ENCODE measurements around the gene ANKRD53.

ANKRD53 gene

DNA sequence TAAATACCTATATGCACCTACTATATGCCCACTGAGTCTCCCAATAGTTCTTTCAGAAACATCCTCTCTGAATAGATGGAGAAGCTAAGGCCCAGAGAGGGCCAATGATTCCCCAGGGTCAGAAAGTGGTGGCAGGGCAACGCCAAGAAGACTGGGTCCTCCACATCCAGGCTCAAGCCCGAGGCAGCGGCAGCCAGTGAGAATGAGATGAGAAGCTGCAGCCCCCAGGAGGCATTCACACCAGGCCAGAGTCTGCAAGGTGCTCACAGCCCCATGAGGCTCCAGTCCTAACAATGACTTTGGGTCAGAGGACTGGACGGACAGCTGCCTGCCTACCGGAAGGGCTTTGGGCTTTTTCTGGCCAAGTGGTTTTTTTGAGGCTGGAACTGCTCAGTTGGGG is 12.7 kb downstream of the ANKRD53 start:
- ATAC-seq, result no peak
- TF ChIP-seq ESRRG (CRISPR knock-in tag; IDR thresholded peaks at IDR 0.05), result no peak
- TF ChIP-seq OSR1 (CRISPR knock-in tag; IDR thresholded peaks at IDR 0.05), result no peak
- TF ChIP-seq PPARA (CRISPR knock-in tag; IDR thresholded peaks at IDR 0.05; ENCODE audit: borderline replicate concordance), result no peak
- no peak for TF ChIP-seq TSHZ2 (CRISPR knock-in tag; IDR thresholded peaks at IDR 0.05)
- TF ChIP-seq CSRNP3 (CRISPR knock-in tag; IDR thresholded peaks at IDR 0.05), result no peak
- TF ChIP-seq SNAI2 (CRISPR knock-in tag; IDR thresholded peaks at IDR 0.05), result no peak
- no peak for TF ChIP-seq ZNF8 (CRISPR knock-in tag; IDR thresholded peaks at IDR 0.05)
- no peak for TF ChIP-seq RARB (CRISPR knock-in tag; IDR thresholded peaks at IDR 0.05)
- TF ChIP-seq ZFP30 (CRISPR knock-in tag; IDR thresholded peaks at IDR 0.05), result no peak
- TF ChIP-seq ZFP3 (CRISPR knock-in tag; IDR thresholded peaks at IDR 0.05), result no peak
- TF ChIP-seq, protein P1, sequence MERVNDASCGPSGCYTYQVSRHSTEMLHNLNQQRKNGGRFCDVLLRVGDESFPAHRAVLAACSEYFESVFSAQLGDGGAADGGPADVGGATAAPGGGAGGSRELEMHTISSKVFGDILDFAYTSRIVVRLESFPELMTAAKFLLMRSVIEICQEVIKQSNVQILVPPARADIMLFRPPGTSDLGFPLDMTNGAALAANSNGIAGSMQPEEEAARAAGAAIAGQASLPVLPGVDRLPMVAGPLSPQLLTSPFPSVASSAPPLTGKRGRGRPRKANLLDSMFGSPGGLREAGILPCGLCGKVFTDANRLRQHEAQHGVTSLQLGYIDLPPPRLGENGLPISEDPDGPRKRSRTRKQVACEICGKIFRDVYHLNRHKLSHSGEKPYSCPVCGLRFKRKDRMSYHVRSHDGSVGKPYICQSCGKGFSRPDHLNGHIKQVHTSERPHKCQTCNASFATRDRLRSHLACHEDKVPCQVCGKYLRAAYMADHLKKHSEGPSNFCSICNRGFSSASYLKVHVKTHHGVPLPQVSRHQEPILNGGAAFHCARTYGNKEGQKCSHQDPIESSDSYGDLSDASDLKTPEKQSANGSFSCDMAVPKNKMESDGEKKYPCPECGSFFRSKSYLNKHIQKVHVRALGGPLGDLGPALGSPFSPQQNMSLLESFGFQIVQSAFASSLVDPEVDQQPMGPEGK (CRISPR knock-in tag; IDR thresholded peaks at IDR 0.05; ENCODE audit: borderline replicate concordance), result no peak
- TF ChIP-seq, protein P2, sequence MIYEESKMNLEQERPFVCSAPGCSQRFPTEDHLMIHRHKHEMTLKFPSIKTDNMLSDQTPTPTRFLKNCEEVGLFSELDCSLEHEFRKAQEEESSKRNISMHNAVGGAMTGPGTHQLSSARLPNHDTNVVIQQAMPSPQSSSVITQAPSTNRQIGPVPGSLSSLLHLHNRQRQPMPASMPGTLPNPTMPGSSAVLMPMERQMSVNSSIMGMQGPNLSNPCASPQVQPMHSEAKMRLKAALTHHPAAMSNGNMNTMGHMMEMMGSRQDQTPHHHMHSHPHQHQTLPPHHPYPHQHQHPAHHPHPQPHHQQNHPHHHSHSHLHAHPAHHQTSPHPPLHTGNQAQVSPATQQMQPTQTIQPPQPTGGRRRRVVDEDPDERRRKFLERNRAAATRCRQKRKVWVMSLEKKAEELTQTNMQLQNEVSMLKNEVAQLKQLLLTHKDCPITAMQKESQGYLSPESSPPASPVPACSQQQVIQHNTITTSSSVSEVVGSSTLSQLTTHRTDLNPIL (CRISPR knock-in tag; IDR thresholded peaks at IDR 0.05; ENCODE audit: low read depth), result no peak
- TF ChIP-seq TCF4 (CRISPR knock-in tag; IDR thresholded peaks at IDR 0.05; ENCODE audit: borderline replicate concordance), result no peak
- no peak for TF ChIP-seq ISL1 (CRISPR knock-in tag; IDR thresholded peaks at IDR 0.05)
- no peak for TF ChIP-seq ZC3H10 (CRISPR knock-in tag; IDR thresholded peaks at IDR 0.05)
- no peak for TF ChIP-seq CSDC2 (CRISPR knock-in tag; IDR thresholded peaks at IDR 0.05)
- no peak for TF ChIP-seq POU6F1 (CRISPR knock-in tag; IDR thresholded peaks at IDR 0.05; ENCODE audit: borderline replicate concordance, low read depth)
- no peak for TF ChIP-seq BACH2 (CRISPR knock-in tag; IDR thresholded peaks at IDR 0.05; ENCODE audit: borderline replicate concordance)

DNA sequence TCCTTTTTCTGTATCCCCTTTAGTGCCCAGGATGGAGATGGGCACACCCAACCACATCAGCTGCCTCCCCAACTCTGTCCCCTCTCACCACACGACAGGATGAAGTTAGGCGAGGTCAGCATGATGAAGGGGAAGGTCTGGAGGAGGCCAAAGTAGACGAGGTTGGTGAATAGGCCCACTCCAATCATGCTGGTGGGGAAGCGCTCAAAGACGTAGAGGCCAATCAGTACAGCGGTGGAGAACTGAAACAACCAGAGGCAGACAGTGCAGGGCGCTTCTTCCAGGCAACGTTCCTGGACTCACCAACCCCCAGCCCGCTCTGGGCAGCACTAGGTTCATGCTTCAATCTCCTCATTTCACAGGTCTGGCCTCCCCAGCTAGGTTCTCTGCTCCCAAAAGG is 13.3 kb downstream of the ANKRD53 start:
- TF ChIP-seq SNAI2 (CRISPR knock-in tag; IDR thresholded peaks at IDR 0.05), result no peak
- TF ChIP-seq ESRRG (CRISPR knock-in tag; IDR thresholded peaks at IDR 0.05), result no peak
- no peak for TF ChIP-seq CSRNP3 (CRISPR knock-in tag; IDR thresholded peaks at IDR 0.05)
- TF ChIP-seq ISL1 (CRISPR knock-in tag; IDR thresholded peaks at IDR 0.05), result no peak
- TF ChIP-seq, protein P1 (CRISPR knock-in tag; IDR thresholded peaks at IDR 0.05; ENCODE audit: borderline replicate concordance), result no peak
- no peak for TF ChIP-seq GLIS3 (CRISPR knock-in tag; IDR thresholded peaks at IDR 0.05)
- no peak for TF ChIP-seq POU6F1 (CRISPR knock-in tag; IDR thresholded peaks at IDR 0.05; ENCODE audit: borderline replicate concordance, low read depth)
- no peak for TF ChIP-seq ZFP30 (CRISPR knock-in tag; IDR thresholded peaks at IDR 0.05)
- no peak for TF ChIP-seq ZNF8 (CRISPR knock-in tag; IDR thresholded peaks at IDR 0.05)
- TF ChIP-seq ARNTL (CRISPR knock-in tag; IDR thresholded peaks at IDR 0.05; ENCODE audit: borderline replicate concordance, low read depth), result no peak
- TF ChIP-seq ZNF565 (CRISPR knock-in tag; conservative IDR thresholded peaks at IDR 0.05; ENCODE audit: low read depth), result no peak
- no peak for TF ChIP-seq TOX (CRISPR knock-in tag; IDR thresholded peaks at IDR 0.05; ENCODE audit: borderline replicate concordance)
- no peak for TF ChIP-seq ZNF70 (CRISPR knock-in tag; IDR thresholded peaks at IDR 0.05)
- no peak for TF ChIP-seq ZC3H10 (CRISPR knock-in tag; IDR thresholded peaks at IDR 0.05)
- no peak for ATAC-seq
